Hepatocyte (in vitro differentiated cells): Measurements from ENCODE around the gene ZNF143. TPM values are rescaled to one million over a fixed set of nuclear protein-coding genes. Genes with fewer than 3 reads are reported as not detected.
A peak's percentile ranks its signal among the peaks of the same experiment; 100 is the strongest.

Experiments
- DNase-seq: peaks from one replicate; pipeline ENCODE4 v3.0.0-alpha.2; 2016; ENCODE audit warnings: low spot score
- H2AFZ ChIP-seq: fragments of 200-600 bp; sonication (generic); 2 replicates; pipeline ENCODE4 v1.6.0; 2016; ENCODE audit warnings: antibody characterized with exemption, mild to moderate bottlenecking
- H3K27ac ChIP-seq: fragments of 200-600 bp; sonication (generic); 2 replicates; pipeline ENCODE4 v1.5.1; 2016; ENCODE audit warnings: mild to moderate bottlenecking
- H3K27me3 ChIP-seq: fragments of 200-600 bp; sonication (generic); 2 replicates; pipeline ENCODE4 v1.6.1; 2016
- H3K36me3 ChIP-seq: fragments of 200-600 bp; sonication (generic); replicated peaks from 2 replicates; pipeline ENCODE4 v1.5.1; 2016; ENCODE audit warnings: low read depth; ENCODE audit not compliant: insufficient read depth
- H3K4me1 ChIP-seq: fragments of 200-600 bp; sonication (generic); 2 replicates; pipeline ENCODE4 v1.5.1; 2016; ENCODE audit warnings: mild to moderate bottlenecking, moderate library complexity; ENCODE audit not compliant: insufficient read depth
- H3K4me2 ChIP-seq: fragments of 200-600 bp; sonication (generic); 2 replicates; pipeline ENCODE4 v1.6.0; 2016
- H3K4me3 ChIP-seq: fragments of 200-600 bp; sonication (generic); 2 replicates; pipeline ENCODE4 v1.5.1; 2016; ENCODE audit warnings: mild to moderate bottlenecking
- H3K79me2 ChIP-seq: fragments of 200-600 bp; sonication (generic); 2 replicates; pipeline ENCODE4 v1.6.0; 2017; ENCODE audit warnings: mild to moderate bottlenecking
- H3K9me2 ChIP-seq: fragments of 200-600 bp; sonication (generic); replicated peaks from 2 replicates; pipeline ENCODE4 v1.6.0; 2017; ENCODE audit warnings: mild to moderate bottlenecking; ENCODE audit not compliant: insufficient read depth
- H3K9me3 ChIP-seq: fragments of 200-600 bp; sonication (generic); 2 replicates; pipeline ENCODE4 v1.5.1; 2016; ENCODE audit warnings: low read depth, mild to moderate bottlenecking
- H4K20me1 ChIP-seq: fragments of 200-600 bp; sonication (generic); 2 replicates; pipeline ENCODE4 v1.6.0; 2016; ENCODE audit warnings: mild to moderate bottlenecking; ENCODE audit not compliant: insufficient read depth, poor library complexity, severe bottlenecking
- CTCF ChIP-seq: fragments of 200-600 bp; sonication (generic); IDR thresholded peaks from 2 replicates; pipeline ENCODE4 v1.5.1; 2016; ENCODE audit warnings: antibody characterized with exemption, mild to moderate bottlenecking; ENCODE audit not compliant: poor library complexity
- EZH2 ChIP-seq: fragments of 200-600 bp; sonication (generic); IDR thresholded peaks from 2 replicates; pipeline ENCODE4 v1.6.1; 2016; ENCODE audit warnings: antibody characterized with exemption, mild to moderate bottlenecking, borderline replicate concordance
- EZH2phosphoT487 ChIP-seq: fragments of 200-600 bp; sonication (generic); IDR thresholded peaks from one replicate; pipeline ENCODE4 v1.6.1; 2018; ENCODE audit warnings: antibody characterized with exemption, mild to moderate bottlenecking, low read depth, moderate library complexity; ENCODE audit not compliant: unreplicated experiment, severe bottlenecking
- WGBS: methylation state at CpG from one replicate; pipeline ENCODE4 v1.1.6; 2016; ENCODE audit warnings: low lambda C conversion rate; ENCODE audit errors: missing lambda C conversion rate; 5-methylcytosine and 5-hydroxymethylcytosine counted together
- polyA plus RNA-seq: library from polyadenylated mRNA; unstranded; fragments of >200 nt; fragmentation: Nextera tagmentation; extraction: Ambion mirVana; gene quantifications from 2 replicates; pipeline ENCODE4 v1.2.1, GENCODE V29; 2016
- total RNA-seq: library from RNA; depleted of rRNA; stranded (reverse); fragments of >200 nt; gene quantifications from 2 replicates; pipeline ENCODE4 v1.2.3, GENCODE V29; 2014

Gene ZNF143
- total and polyA plus RNA-seq, 2 experiments from 2014 or later: 20.9 to 36.1 TPM

GRCh38 chr11:9530901-9531625 lies 70.3 kb downstream of the ZNF143 start:
- DNase-seq: no peak
- Histone ChIP-seq H3K36me3 (no peaks in the 10 kb centered on the region), H3K4me2 (no peak overlapping the region), H3K4me1 (peaks cover 44% of the 10 kb centered on the region), H3K27me3 (no peaks in the 10 kb centered on the region), H3K9me3 (no peaks in the 10 kb centered on the region), H3K9me2 (no peaks in the 10 kb centered on the region), H3K27ac (peak overlapping the region; percentile 86), H3K4me3 (no peak overlapping the region), H2AFZ (no peak overlapping the region), H4K20me1 (no peaks in the 10 kb centered on the region), H3K79me2 (no peaks in the 10 kb centered on the region)
- TF ChIP-seq EZH2phosphoT487: no peak
- TF ChIP-seq EZH2: no peak
- no peak for TF ChIP-seq CTCF
- WGBS: 88% methylated on average over 8 of the region's 8 CpGs

- H3K4me3 ChIP-seq: no peak overlapping the region
- TF ChIP-seq CTCF (no peak), EZH2phosphoT487 (no peak), EZH2 (no peak)
- no peaks in the 10 kb centered on the region for H4K20me1 ChIP-seq
- no peak for DNase-seq
- H3K9me3 ChIP-seq: no peaks in the 10 kb centered on the region
- peak overlapping the region; percentile 29 for H2AFZ ChIP-seq
- no peaks in the 10 kb centered on the region for H3K9me2 ChIP-seq
- H3K27me3 ChIP-seq: no peaks in the 10 kb centered on the region
- peak overlapping the region; percentile 8 for H3K27ac ChIP-seq
- peaks cover 36% of the 10 kb centered on the region for H3K4me1 ChIP-seq
- no peaks in the 10 kb centered on the region for H3K79me2 ChIP-seq
- peak overlapping the region; percentile 27 for H3K4me2 ChIP-seq
- H3K36me3 ChIP-seq: no peaks in the 10 kb centered on the region
- 68% methylated on average over 9 of the region's 9 CpGs for WGBS
These were observed 72.2 kb downstream of the ZNF143 start for GRCh38 chr11:9533058-9533457.

GRCh38 chr11:9533736-9534473 lies 73.1 kb downstream of the ZNF143 start:
- 63% methylated on average over 5 of the region's 5 CpGs for WGBS
- no peaks in the 10 kb centered on the region for H3K9me3 ChIP-seq
- H3K4me1 ChIP-seq: peaks cover 32% of the 10 kb centered on the region
- DNase-seq: no peak
- no peak overlapping the region for H3K4me3 ChIP-seq
- TF ChIP-seq EZH2phosphoT487 (no peak), EZH2 (no peak), CTCF (no peak)
- H3K9me2 ChIP-seq: no peaks in the 10 kb centered on the region
- H4K20me1 ChIP-seq: no peaks in the 10 kb centered on the region
- no peaks in the 10 kb centered on the region for H3K79me2 ChIP-seq
- no peaks in the 10 kb centered on the region for H3K36me3 ChIP-seq
- H3K4me2 ChIP-seq: peak overlapping the region; percentile 27
- H3K27me3 ChIP-seq: no peaks in the 10 kb centered on the region
- peak overlapping the region; percentile 29 for H2AFZ ChIP-seq
- peak overlapping the region; percentile 8 for H3K27ac ChIP-seq
